Neural cell (in vitro differentiated cells): ENCODE measurements around the gene SLPI.

ENCODE experiments used
- CTCF ChIP-seq: fragments of 450-650 bp; IDR thresholded peaks from 2 replicates; pipeline ENCODE4 v1.5.1; 2014; ENCODE audit warnings: antibody characterized with exemption, mild to moderate bottlenecking, moderate library complexity; ENCODE audit not compliant: poor library complexity, severe bottlenecking
- EP300 ChIP-seq: fragments of 450-650 bp; conservative IDR thresholded peaks from 2 replicates; pipeline ENCODE4 v1.6.1; 2014; ENCODE audit warnings: antibody characterized with exemption, mild to moderate bottlenecking, moderate library complexity; ENCODE audit not compliant: poor library complexity, severe bottlenecking
- EZH2 ChIP-seq: fragments of 200-600, 300-800 bp; shearing (Covaris generic), sonication (generic); IDR thresholded peaks from 2 replicates; pipeline ENCODE4 v1.6.1; 2014; ENCODE audit warnings: antibody characterized with exemption, low read length, borderline replicate concordance, mild to moderate bottlenecking; ENCODE audit not compliant: insufficient read depth, poor library complexity, severe bottlenecking
- MXI1 ChIP-seq: fragments of 450-650 bp; conservative IDR thresholded peaks from 2 replicates; pipeline ENCODE4 v1.6.1; 2014; ENCODE audit warnings: antibody characterized with exemption, mild to moderate bottlenecking; ENCODE audit not compliant: poor library complexity, severe bottlenecking
- POLR2AphosphoS5 ChIP-seq: IDR thresholded peaks from 2 replicates; pipeline ENCODE4 v1.6.1; 2012
- RAD21 ChIP-seq: fragments of 450-650 bp; conservative IDR thresholded peaks from 2 replicates; pipeline ENCODE4 v1.6.1; 2014; ENCODE audit warnings: antibody characterized with exemption, mild to moderate bottlenecking, moderate library complexity
- TAF1 ChIP-seq: IDR thresholded peaks from 2 replicates; pipeline ENCODE4 v1.6.1; 2012; ENCODE audit warnings: low read depth

GRCh38 chr20:45269056-45269455 is 14.7 kb upstream of the SLPI start:
- TF ChIP-seq CTCF (no peak), EZH2 (no peak), MXI1 (no peak), RAD21 (no peak), TAF1 (no peak), EP300 (no peak), POLR2AphosphoS5 (no peak)
